ENCODE results near the gene CTSE. TPM values are rescaled to one million over a fixed set of nuclear protein-coding genes. Genes with fewer than 3 reads are reported as not detected.
A peak's percentile ranks its signal among the peaks of the same experiment; 100 is the strongest.

CTSE gene
- total RNA-seq, 1 donor from 2014 or later = 5.6 TPM

DNA sequence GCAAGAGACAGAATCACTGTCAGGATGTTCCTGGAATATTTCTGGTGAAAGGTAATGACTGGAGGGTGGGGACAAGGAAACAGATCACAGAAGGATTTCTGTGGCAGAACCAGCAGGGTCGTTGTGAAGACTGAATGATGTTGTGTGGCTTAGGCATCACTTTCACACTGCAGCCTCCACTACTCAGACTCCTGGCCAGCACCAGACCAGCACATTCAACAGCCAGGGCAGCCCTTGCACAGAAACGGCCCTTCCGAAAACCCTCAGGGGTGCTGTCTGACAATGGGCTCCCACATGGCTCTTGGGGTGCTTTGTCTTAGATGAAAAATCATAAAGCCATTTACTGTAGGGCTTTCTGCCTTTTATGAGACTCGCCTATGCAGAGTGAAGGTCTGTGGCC, 16.7 kb downstream of the CTSE start:
- H3K4me3 Mint-ChIP-seq (ENCODE audit: low read depth) = no peak overlapping the region
- no peak for TF ChIP-seq CTCF (IDR thresholded peaks at IDR 0.05; ENCODE audit: unreplicated experiment)
- no peaks in the 10 kb centered on the region for H3K9me3 Mint-ChIP-seq (ENCODE audit: low read depth)
- H3K36me3 Mint-ChIP-seq (ENCODE audit: insufficient read depth) = no peaks in the 10 kb centered on the region
- H3K27me3 Mint-ChIP-seq = peaks cover 25% of the 10 kb centered on the region
- no peak overlapping the region for H3K27ac Mint-ChIP-seq
- H3K4me1 Mint-ChIP-seq (ENCODE audit: low read depth) = peaks cover 2% of the 10 kb centered on the region
- DNase-seq (ENCODE audit: low spot score, unreplicated experiment) = no peak

DNA sequence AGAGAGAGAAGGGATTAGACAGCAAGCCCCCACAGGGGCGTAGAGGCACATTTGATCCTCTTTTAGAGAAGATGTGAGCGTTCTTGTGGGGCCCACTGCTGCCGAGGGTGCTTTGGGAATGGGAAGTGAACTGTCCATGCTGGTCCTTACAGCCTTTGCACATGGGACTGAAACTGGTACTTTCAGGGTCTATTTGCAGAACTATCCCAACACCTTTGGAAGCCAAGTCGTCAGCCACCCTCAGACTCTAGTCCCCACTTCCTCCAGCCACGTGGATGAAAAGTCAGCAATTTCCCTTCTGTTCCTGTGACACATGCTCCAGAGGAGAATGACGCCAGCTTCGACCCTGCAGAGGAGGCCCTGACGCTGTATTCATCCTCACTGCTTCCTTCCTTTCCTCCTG, 17.9 kb downstream of the CTSE start:
- peaks cover 28% of the 10 kb centered on the region for H3K27me3 Mint-ChIP-seq
- H3K9me3 Mint-ChIP-seq (ENCODE audit: low read depth) = no peaks in the 10 kb centered on the region
- no peak for TF ChIP-seq CTCF (IDR thresholded peaks at IDR 0.05; ENCODE audit: unreplicated experiment)
- no peaks in the 10 kb centered on the region for H3K36me3 Mint-ChIP-seq (ENCODE audit: insufficient read depth)
- H3K4me3 Mint-ChIP-seq (ENCODE audit: low read depth) = no peak overlapping the region
- no peak for DNase-seq (ENCODE audit: low spot score, unreplicated experiment)
- H3K4me1 Mint-ChIP-seq (ENCODE audit: low read depth) = no peaks in the 10 kb centered on the region
- H3K27ac Mint-ChIP-seq = no peak overlapping the region

DNA sequence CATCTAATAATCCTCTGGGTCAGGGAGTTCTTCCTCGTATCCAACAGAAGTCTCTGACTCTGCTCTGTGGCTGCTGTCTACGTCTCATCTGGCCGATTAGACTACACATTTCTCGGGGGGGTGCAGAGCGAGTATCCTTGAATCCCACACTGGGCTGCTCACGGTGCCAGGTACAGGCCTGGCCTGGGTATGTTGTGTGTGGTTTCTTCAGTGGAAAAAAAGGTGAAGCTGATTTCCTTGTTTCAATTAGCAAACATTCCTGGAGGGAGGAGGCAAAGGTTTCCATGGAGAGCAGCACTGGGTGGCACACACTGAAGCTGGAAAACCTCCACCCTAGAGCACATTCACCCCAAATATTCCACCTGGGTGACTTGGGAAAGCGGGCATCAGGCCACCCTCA, 18.5 kb downstream of the CTSE start:
- no peak for TF ChIP-seq CTCF (IDR thresholded peaks at IDR 0.05; ENCODE audit: unreplicated experiment)
- H3K4me3 Mint-ChIP-seq (ENCODE audit: low read depth) = no peak overlapping the region
- no peak overlapping the region for H3K27ac Mint-ChIP-seq
- no peaks in the 10 kb centered on the region for H3K36me3 Mint-ChIP-seq (ENCODE audit: insufficient read depth)
- peaks cover 24% of the 10 kb centered on the region for H3K27me3 Mint-ChIP-seq
- H3K9me3 Mint-ChIP-seq (ENCODE audit: low read depth) = no peaks in the 10 kb centered on the region
- H3K4me1 Mint-ChIP-seq (ENCODE audit: low read depth) = no peaks in the 10 kb centered on the region
- no peak for DNase-seq (ENCODE audit: low spot score, unreplicated experiment)

- Mint-ChIP-seq H3K9me3 (ENCODE audit: low read depth) (no peaks in the 10 kb centered on the region), H3K4me3 (ENCODE audit: low read depth) (no peak overlapping the region), H3K36me3 (ENCODE audit: insufficient read depth) (no peaks in the 10 kb centered on the region), H3K27ac (no peak overlapping the region), H3K4me1 (ENCODE audit: low read depth) (no peaks in the 10 kb centered on the region), H3K27me3 (peaks cover 24% of the 10 kb centered on the region)
- TF ChIP-seq CTCF (IDR thresholded peaks at IDR 0.05; ENCODE audit: unreplicated experiment) = no peak
- DNase-seq (ENCODE audit: low spot score, unreplicated experiment) = no peak
Measured at GRCh38 chr1:206004826-206005225, 18.9 kb downstream of the CTSE start.

GRCh38 chr1:206003854-206004800, 19.6 kb downstream of the CTSE start:
- H3K27me3 Mint-ChIP-seq = peaks cover 21% of the 10 kb centered on the region
- peak overlapping the region; percentile 18 for H3K27ac Mint-ChIP-seq
- H3K4me1 Mint-ChIP-seq (ENCODE audit: low read depth) = no peaks in the 10 kb centered on the region
- H3K36me3 Mint-ChIP-seq (ENCODE audit: insufficient read depth) = no peaks in the 10 kb centered on the region
- peaks cover under 1% of the 10 kb centered on the region for H3K9me3 Mint-ChIP-seq (ENCODE audit: low read depth)
- no peak for DNase-seq (ENCODE audit: low spot score, unreplicated experiment)
- no peak overlapping the region for H3K4me3 Mint-ChIP-seq (ENCODE audit: low read depth)
- TF ChIP-seq CTCF (IDR thresholded peaks at IDR 0.05; ENCODE audit: unreplicated experiment) = no peak
